GM20431 (cell line): Measurements from ENCODE around the gene IDH2.

Experiments
- in situ Hi-C: fragments of 300-500 bp; cut with MseI, MboI; formaldehyde crosslinking; loops from one replicate; pipeline ENCODE4 v1.15.0; 2020; ENCODE audit warnings: low sequenced_read_pairs; ENCODE audit not compliant: unreplicated experiment

IDH2 gene

DNA sequence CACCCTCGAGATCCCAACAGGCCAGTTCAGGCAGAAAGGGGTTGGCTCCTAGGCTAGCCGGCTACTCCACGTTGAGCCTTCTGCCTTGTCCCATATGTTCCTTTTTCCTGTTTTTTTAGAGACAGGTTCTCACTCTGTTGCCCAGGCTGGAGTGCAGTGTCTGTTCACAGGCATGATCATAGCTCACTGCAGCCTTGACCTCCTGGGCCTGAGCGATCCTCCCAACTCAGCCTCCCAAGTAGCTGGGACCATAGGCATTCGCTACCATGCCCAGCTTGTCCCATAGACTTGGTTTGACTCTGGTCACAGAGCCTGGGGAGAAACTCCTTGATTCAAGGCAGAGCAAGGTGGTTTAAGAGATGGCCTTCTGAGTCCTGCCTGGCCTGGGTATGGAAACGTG lies 68.8 kb downstream of the IDH2 start:
- in situ Hi-C loops, result no loop called here
